H1 (cell line): Measurements from ENCODE around the gene USP36. TPM values are rescaled to one million over a fixed set of nuclear protein-coding genes. Genes with fewer than 3 reads are reported as not detected.

Source experiments
- ATF2 ChIP-seq: IDR thresholded peaks from 2 replicates; pipeline ENCODE4 v1.6.1; 2012; ENCODE audit warnings: low read length, inconsistent platforms
- BRCA1 ChIP-seq: IDR thresholded peaks from 2 replicates; pipeline ENCODE4 v1.6.1; 2012; ENCODE audit warnings: low read depth, low read length, improper control_type of control experiment
- EP300 ChIP-seq, 2 experiments: IDR thresholded peaks; 1 replicate in 1 of 2; 2 replicates in 1 of 2; pipeline ENCODE4 v1.6.1; 2011 to 2012; ENCODE audit warnings: low read depth in 2 of 2, low read length in 2 of 2, mild to moderate bottlenecking in 2 of 2, borderline replicate concordance in 1 of 2, inconsistent platforms in 1 of 2, moderate library complexity in 1 of 2
- HDAC6 ChIP-seq: IDR thresholded peaks from one replicate; pipeline ENCODE4 v1.7.1; 2012; ENCODE audit warnings: low read depth, mild to moderate bottlenecking, inconsistent platforms, low read length, moderate library complexity
- NRF1 ChIP-seq: IDR thresholded peaks from 2 replicates; pipeline ENCODE4 v1.6.1; 2011; ENCODE audit warnings: mild to moderate bottlenecking, low read depth, low read length, improper control_type of control experiment
- ZNF274 ChIP-seq: IDR thresholded peaks from 2 replicates; pipeline ENCODE4 v1.7.0; 2012; ENCODE audit warnings: low read length, borderline replicate concordance; ENCODE audit errors: extremely low read depth
- polyA plus RNA-seq, 7 experiments: library from polyadenylated mRNA; depleted of rRNA in 3 of 7; stranded (reverse) in 5 of 7; unstranded in 2 of 7; fragments of >200 nt in 5 of 7; fragments of 200-250 nt in 2 of 7; gene quantifications; 1 replicate in 5 of 7; 2 replicates in 1 of 7; 4 replicates in 1 of 7; pipeline versions ENCODE4 v1.2.1 to v1.2.3, GENCODE V29; 2011 to 2013; ENCODE audit warnings: missing spikeins in 2 of 7, mixed read lengths in 2 of 7
- total RNA-seq: library from RNA; stranded (reverse); fragmentation: NEBNext Ultra II Directional; extraction: Animal tissue kit (Norgen Biotek cat#: 25700); gene quantifications from 2 replicates; pipeline ENCODE4 v1.2.1, GENCODE V29; 2021

Gene USP36
- total and polyA plus RNA-seq, 2 of the 8 experiments (the other 6 are each of a cell fraction or from before 2014, with no cell fraction given) = 40.7 to 67.7 TPM

GRCh38 chr17:78746949-78747269, 93.7 kb downstream of the USP36 start (continued):
- TF ChIP-seq EP300 (IDR thresholded peaks at IDR 0.05; ENCODE audit: borderline replicate concordance in 1 of 2, low read depth in 2 of 2, low read length in 2 of 2) (no peak), BRCA1 (no peak), ATF2 (no peak), NRF1 (no peak), HDAC6 (no peak), ZNF274 (no peak)
- TF ChIP-seq, all 59 proteins: peak for 0
